ENCODE measurements around the gene C20orf173. TPM values are rescaled to one million over a fixed set of nuclear protein-coding genes. Genes with fewer than 3 reads are reported as not detected.

Gene C20orf173
- total RNA-seq, 1 experiment from 2014 or later = not detected

DNA sequence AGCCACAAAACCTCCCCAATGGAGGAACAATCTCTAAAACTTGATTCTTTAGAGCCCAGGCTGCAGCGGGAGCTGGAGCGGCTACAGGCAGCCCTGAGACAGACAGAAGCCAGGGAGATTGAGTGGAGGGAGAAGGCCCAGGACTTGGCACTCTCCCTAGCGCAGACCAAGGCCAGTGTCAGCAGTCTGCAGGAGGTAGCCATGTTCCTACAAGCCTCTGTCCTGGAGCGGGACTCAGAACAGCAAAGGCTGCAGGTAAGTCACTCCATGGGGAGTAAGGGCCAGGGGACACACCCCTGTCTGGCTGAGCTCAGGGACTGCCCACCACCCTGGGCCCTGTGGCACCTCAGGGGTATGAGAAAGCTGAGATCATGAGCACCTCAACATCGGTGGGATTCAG, 24.7 kb downstream of the C20orf173 start:
- ChIA-PET CTCF (no interaction called here), POLR2A (ENCODE audit: unreplicated experiment) (interaction anchor here (0.5 kb wide), 1 partner anchor 164 kb away, joined by 5 read pairs; no protein-coding TSS in a partner anchor)
- no peak for DNase-seq
- Histone ChIP-seq H3K9me3 (ENCODE audit: insufficient read depth, low read depth) (no peaks in the 10 kb centered on the region), H3K27me3 (ENCODE audit: insufficient read depth, low read depth) (no peaks in the 10 kb centered on the region), H3K79me2 (ENCODE audit: low read depth) (no peaks in the 10 kb centered on the region), H4K20me1 (ENCODE audit: insufficient read depth) (no peaks in the 10 kb centered on the region), H3F3A (ENCODE audit: insufficient read depth, low read depth) (peaks cover 6% of the 10 kb centered on the region; the same call in 1 of the 2 replicates), H3K4me2 (no peak overlapping the region), H2AFZ (no peak overlapping the region), H3K4me3 (no peak overlapping the region), H3K36me3 (ENCODE audit: low read depth) (no peaks in the 10 kb centered on the region; the same call in 1 of the 2 replicates), H3K9me2 (ENCODE audit: insufficient read depth) (no peaks in the 10 kb centered on the region), H3K27ac (no peak overlapping the region), H3K4me1 (replicated peaks; ENCODE audit: insufficient read depth) (peaks cover 11% of the 10 kb centered on the region; the same call in 1 of the 2 replicates)
- BruUV-seq (replicated peaks) = no TSS peak
- TF ChIP-seq EZH2 (IDR thresholded peaks at IDR 0.05; ENCODE audit: low read depth) = no peak
- TF ChIP-seq, protein P1, sequence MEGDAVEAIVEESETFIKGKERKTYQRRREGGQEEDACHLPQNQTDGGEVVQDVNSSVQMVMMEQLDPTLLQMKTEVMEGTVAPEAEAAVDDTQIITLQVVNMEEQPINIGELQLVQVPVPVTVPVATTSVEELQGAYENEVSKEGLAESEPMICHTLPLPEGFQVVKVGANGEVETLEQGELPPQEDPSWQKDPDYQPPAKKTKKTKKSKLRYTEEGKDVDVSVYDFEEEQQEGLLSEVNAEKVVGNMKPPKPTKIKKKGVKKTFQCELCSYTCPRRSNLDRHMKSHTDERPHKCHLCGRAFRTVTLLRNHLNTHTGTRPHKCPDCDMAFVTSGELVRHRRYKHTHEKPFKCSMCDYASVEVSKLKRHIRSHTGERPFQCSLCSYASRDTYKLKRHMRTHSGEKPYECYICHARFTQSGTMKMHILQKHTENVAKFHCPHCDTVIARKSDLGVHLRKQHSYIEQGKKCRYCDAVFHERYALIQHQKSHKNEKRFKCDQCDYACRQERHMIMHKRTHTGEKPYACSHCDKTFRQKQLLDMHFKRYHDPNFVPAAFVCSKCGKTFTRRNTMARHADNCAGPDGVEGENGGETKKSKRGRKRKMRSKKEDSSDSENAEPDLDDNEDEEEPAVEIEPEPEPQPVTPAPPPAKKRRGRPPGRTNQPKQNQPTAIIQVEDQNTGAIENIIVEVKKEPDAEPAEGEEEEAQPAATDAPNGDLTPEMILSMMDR (conservative IDR thresholded peaks at IDR 0.05) = no peak
- intact Hi-C loops (cut with micrococcal nuclease; ENCODE audit: unreplicated experiment) = no loop called here

DNA sequence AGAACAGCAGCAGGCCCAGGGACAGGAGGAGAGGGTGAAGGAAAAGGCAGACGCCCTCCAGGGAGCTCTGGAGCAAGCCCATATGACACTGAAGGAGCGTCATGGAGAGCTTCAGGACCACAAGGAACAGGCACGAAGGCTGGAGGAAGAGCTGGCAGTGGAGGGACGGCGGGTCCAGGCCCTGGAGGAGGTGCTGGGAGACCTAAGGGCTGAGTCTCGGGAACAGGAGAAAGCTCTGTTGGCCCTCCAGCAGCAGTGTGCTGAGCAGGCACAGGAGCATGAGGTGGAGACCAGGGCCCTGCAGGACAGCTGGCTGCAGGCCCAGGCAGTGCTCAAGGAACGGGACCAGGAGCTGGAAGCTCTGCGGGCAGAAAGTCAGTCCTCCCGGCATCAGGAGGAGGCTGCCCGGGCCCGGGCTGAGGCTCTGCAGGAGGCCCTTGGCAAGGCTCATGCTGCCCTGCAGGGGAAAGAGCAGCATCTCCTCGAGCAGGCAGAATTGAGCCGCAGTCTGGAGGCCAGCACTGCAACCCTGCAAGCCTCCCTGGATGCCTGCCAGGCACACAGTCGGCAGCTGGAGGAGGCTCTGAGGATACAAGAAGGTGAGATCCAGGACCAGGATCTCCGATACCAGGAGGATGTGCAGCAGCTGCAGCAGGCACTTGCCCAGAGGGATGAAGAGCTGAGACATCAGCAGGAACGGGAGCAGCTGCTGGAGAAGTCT, 25.5 kb downstream of the C20orf173 start:
- POLR2A ChIA-PET (ENCODE audit: unreplicated experiment) = no interaction called here
- no peak for DNase-seq
- Histone ChIP-seq H3K27ac (no peak overlapping the region), H3K4me1 (replicated peaks; ENCODE audit: insufficient read depth) (peaks cover 11% of the 10 kb centered on the region; the same call in 1 of the 2 replicates), H3K79me2 (ENCODE audit: low read depth) (no peaks in the 10 kb centered on the region), H3K4me3 (no peak overlapping the region), H3K9me2 (ENCODE audit: insufficient read depth) (no peaks in the 10 kb centered on the region), H4K20me1 (ENCODE audit: insufficient read depth) (no peaks in the 10 kb centered on the region), H3K9me3 (ENCODE audit: insufficient read depth, low read depth) (no peaks in the 10 kb centered on the region), H3K36me3 (ENCODE audit: low read depth) (no peaks in the 10 kb centered on the region; the same call in 1 of the 2 replicates), H2AFZ (no peak overlapping the region), H3K4me2 (no peak overlapping the region), H3F3A (ENCODE audit: insufficient read depth, low read depth) (peaks cover 6% of the 10 kb centered on the region; the same call in 1 of the 2 replicates), H3K27me3 (ENCODE audit: insufficient read depth, low read depth) (no peaks in the 10 kb centered on the region)
- BruUV-seq (replicated peaks) = no TSS peak
- intact Hi-C loops (cut with micrococcal nuclease; ENCODE audit: unreplicated experiment) = no loop called here
- TF ChIP-seq, protein P1 (conservative IDR thresholded peaks at IDR 0.05) = no peak
- TF ChIP-seq EZH2 (IDR thresholded peaks at IDR 0.05; ENCODE audit: low read depth) = no peak
- CTCF ChIA-PET = no interaction called here

DNA sequence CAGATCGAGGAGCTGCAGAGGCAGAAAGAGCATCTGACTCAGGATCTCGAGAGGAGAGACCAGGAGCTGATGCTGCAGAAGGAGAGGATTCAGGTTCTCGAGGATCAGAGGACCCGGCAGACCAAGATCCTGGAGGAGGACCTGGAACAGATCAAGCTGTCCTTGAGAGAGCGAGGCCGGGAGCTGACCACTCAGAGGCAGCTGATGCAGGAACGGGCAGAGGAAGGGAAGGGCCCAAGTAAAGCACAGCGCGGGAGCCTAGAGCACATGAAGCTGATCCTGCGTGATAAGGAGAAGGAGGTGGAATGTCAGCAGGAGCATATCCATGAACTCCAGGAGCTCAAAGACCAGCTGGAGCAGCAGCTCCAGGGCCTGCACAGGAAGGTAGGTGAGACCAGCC, 26.2 kb downstream of the C20orf173 start:
- intact Hi-C loops (cut with micrococcal nuclease; ENCODE audit: unreplicated experiment) = no loop called here
- peaks cover 6% of the 10 kb centered on the region; the same call in 1 of the 2 replicates for H3F3A ChIP-seq (ENCODE audit: insufficient read depth, low read depth)
- POLR2A ChIA-PET (ENCODE audit: unreplicated experiment) = no interaction called here
- H3K9me3 ChIP-seq (ENCODE audit: insufficient read depth, low read depth) = no peaks in the 10 kb centered on the region
- H3K27me3 ChIP-seq (ENCODE audit: insufficient read depth, low read depth) = no peaks in the 10 kb centered on the region
- CTCF ChIA-PET = no interaction called here
- H3K79me2 ChIP-seq (ENCODE audit: low read depth) = no peaks in the 10 kb centered on the region
- no peak overlapping the region for H3K27ac ChIP-seq
- no peak overlapping the region for H3K4me3 ChIP-seq
- TF ChIP-seq, protein P1 (conservative IDR thresholded peaks at IDR 0.05) = no peak
- no peak for TF ChIP-seq EZH2 (IDR thresholded peaks at IDR 0.05; ENCODE audit: low read depth)
- H3K4me2 ChIP-seq = no peak overlapping the region
- BruUV-seq (replicated peaks) = no TSS peak
- no peaks in the 10 kb centered on the region for H3K9me2 ChIP-seq (ENCODE audit: insufficient read depth)
- H3K4me1 ChIP-seq (replicated peaks; ENCODE audit: insufficient read depth) = peaks cover 11% of the 10 kb centered on the region; the same call in 1 of the 2 replicates
- H3K36me3 ChIP-seq (ENCODE audit: low read depth) = no peaks in the 10 kb centered on the region; the same call in 1 of the 2 replicates
- H2AFZ ChIP-seq = no peak overlapping the region
- no peak for DNase-seq
- no peaks in the 10 kb centered on the region for H4K20me1 ChIP-seq (ENCODE audit: insufficient read depth)
